NCI-H2227 treated with DMSO at 0.1 percent for 48 hours (cell line): ENCODE data around the gene GRID2.
"Not testable (repeated sequence)": the region's sequence is repeated elsewhere in the genome, so short reads cannot be mapped to it uniquely, and the experiment has no call there.

Source experiments
- DNase-seq: peaks from one replicate; lab custom pipeline; 2025; lab: John Stamatoyannopoulos, UW

The GRID2 gene

DNA sequence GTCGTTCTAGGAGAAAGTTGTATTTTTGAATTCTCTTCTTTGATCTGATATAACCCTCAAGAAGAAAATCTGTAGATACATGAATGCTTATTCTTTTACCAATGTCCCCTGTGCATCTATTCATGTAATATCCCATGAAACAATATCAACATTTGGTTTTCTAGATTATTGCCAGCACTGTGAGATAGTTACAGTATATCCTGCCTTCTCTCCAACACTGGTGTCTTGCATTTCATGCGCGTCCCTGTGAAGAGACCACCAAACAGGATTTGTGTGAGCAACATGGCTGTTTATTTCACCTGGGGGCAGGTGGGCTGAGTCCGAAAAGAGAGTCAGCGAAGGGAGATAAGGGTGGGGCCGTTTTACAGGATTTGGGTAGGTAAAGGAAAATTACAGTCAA, 135.0 kb downstream of the GRID2 start:
- not testable (repeated sequence) for DNase-seq

DNA sequence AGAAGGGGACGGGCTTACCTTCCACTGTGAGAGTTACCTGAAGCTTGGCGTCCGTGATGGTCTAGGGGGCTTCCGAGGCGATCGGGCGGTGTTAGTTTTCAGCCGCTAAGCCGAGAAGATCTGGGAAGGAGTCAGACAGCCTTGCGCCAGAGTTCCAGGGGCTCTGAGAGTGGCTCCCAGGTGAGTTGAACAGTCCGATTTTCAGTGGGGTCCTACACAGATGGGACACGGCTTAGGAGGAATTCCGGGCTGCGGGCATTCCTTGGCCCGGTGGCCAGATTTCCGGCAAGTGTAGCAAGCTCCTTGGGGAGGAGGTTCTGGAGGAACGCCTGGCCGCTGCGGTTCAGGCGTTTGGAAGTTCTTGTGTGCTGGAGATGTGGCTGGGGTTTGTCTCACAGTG, 138.4 kb downstream of the GRID2 start:
- DNase-seq, result not testable (repeated sequence)

DNA sequence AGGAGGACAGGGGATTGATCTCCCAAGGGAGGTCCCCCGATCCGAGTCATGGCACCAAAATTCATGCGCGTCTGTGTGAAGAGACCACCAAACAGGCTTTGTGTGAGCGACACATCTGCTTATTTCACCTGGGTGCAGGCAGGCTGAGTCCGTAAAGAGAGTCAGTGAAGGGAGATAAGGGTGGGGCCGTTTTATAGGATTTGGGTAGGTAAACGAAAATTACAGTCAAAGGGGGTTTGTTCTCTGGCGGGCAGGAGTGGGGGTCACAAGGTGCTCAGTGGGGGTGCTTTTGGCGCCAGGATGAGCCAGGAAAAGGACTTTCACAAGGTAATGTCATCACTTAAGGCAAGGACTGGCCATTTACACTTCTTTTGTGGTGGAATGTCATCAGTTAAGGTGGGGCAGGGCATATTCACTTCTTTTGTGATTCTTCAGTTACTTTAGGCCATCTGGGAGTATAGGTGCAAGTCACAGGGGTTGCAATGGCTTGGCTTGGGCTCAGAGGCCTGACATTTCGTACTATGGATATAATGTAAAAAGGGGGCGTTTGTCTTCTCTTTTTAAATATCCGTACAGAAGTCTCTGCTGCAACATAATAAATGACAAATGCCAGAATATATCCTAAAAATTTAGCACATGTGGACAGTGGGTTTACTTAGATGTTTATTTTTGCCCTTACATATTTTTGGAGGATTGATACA, 140.5 kb downstream of the GRID2 start:
- not testable (repeated sequence) for DNase-seq

DNA sequence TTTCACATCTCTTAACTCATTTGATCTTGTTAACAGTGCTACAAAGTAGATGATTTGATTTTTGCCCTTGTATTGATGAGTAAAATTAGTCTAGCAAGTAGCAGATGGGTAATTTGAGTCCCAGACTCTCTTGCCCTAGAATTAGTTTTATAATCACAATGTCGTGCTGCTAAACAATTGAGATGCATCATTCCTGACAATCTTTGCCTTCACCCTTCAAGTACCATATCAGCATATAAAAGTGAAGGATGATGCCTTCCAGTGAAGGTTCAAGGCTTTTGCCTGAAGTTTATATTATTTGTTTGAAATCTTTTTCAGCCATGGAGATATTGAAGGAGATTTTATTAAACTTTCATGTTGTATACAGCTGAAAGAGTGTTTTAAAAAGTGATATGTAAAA, 141.4 kb downstream of the GRID2 start:
- DNase-seq, result no peak

DNA sequence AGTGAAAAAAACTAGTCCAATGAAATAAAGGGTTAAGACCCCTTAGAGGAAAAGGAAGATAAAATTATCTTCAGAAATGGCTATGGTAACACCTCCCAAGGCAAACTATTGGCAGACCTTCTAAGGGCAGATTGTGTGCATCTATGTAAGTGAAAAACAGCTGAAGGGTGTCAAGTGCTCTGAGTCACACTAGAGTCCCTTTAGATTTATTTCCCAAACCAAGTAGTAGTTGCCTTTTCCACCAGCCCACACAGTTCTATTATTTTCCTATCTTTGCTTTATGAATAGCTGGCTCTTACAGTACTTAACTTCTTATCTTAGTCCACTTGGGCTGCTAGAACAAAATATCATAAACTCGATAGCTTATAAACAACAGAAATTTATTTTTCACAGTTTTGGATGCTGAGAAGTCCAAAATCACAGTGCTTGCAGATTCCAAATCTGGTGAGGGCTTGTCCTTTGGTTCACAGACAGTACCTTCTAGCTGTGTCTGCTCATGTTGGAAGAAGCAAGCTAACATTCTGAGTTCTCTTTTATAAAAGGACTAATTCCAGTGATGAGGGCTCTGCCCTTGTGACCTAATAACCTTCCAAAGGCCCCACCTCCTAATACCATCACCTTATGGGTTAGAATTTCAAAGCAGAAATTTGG, 143.6 kb downstream of the GRID2 start:
- no peak for DNase-seq

DNA sequence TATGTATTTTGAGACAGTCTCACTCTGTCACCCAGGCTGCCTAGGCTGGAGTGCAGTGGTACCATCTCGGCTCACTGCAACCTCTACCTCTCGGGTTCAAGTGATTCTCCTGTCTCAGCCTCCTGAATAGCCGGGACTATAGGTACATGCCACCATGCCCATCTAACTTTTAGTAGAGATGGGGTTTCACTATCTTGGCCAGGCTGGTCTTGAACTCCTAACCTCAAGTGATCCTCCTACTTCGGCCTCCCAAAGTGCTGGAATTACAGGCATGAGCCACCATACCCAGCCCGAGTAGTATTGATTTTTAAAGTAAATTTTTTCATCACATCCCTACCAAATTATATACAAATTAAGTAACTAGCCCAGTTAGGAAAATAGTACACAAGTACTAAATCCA, 144.4 kb downstream of the GRID2 start:
- not testable (repeated sequence) for DNase-seq

DNA sequence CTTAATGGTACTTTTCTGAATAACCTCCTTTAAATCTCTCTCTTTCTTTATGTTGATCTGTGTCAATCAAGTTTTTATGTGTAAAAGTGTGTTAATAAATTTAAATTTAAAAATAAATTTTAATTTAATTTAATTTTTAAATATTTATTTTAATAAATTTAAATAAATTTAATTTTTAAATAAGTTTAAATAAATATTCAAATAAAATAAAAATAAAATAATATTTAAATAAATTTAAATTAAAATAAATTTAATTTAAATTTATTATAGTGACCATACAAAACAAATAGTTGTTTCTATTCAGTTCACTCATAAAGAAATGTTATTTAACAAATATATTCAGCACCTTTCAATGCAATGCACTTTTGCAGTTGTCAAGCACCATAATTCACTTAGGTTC, 146.9 kb downstream of the GRID2 start:
- DNase-seq, result no peak

DNA sequence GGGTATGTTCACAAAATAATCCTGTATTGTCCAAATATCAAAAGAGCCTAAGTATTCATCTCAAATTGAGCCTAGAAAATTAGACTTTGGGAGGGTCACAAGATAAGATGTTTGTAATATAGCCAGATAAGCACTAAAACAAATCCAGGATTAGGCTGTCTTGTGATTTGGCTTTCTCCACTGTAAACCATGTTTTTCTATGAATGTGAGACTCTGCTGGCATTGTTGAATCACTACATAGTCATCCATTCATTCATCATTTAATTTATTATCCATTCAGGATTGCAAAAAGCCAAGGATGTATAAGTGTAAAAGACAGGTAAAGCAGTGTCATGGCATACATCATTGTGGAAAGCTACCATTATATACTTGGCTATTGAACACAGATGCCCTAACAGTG, 148.0 kb downstream of the GRID2 start:
- no peak for DNase-seq

DNA sequence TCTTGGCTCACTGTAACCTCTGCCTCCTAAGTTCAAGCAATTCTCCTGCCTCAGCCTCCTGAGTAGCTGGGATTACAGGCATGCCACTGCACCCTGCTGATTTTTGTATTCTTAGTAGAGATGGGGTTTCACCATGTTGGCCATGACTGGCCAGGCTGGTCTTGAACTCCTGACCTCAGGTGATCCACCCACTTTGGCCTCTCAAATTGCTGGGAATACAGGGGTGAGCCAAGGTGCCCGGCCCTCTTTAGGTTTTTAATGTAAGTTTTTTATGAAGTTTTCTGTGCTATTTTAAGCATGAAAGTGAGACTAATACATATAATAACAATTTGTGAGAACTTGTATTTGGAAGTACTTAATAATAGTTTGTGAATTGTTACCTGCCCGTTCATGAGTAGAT, 148.6 kb downstream of the GRID2 start:
- not testable (repeated sequence) for DNase-seq

DNA sequence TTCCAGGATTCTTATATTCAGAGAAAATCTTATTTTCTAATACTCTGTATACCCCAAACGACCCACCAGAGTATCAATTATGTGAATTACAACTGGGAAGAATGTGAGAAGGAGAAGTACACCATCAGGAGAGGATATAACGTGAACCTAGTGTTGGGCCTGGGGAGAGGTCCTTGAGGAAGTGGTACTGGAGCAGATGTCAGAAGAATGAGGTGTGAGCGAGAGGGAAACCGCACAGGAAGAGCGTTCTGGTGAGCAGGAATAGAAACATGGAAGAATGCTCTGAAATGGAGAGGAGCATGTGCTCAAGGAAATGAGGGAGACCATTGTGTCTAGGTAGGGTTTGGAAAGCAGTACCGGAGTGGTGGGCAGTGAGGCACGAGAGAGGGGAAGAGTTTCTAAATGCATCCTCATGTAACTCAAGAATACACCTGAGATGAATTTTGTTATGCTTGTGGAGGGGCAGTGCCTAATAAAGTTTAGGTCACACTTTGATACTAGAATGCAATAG, 151.6 kb downstream of the GRID2 start:
- no peak for DNase-seq

DNA sequence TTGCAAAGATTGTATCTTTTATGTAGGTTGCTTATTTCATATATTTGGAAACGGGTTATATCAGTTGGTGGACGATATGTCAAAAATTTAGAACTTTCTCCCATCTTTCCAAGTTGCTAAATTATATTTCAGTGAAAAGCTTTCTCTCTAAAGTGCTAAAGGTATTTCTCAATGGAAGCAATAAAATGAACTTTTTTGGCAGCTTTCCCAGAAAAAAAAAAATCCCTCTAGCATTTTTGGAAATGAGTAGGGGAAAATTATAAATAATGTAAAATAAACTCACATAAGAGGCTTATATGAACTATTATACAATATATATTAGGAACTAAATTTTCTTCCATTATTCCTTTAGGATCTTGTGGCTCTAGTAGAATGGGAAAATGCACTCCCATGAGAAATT, 152.2 kb downstream of the GRID2 start:
- no peak for DNase-seq

DNA sequence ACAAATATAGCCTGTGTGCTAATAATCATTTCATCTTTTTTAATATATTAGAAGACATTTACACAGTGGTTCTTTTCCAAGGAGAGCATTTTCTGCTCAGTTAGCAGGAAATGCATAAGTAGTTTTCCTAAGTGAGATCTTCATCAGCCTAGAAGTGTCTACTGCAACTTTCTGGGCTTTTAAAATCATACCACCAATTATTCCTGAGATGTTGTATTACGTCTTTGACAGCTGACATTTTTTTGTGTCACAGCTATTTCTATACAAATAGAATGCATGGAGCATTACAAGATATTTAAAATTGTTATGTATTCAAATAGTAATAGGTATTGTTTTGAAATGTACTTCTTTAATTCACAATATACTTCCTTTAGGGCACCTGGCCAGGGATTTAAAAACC, 158.0 kb downstream of the GRID2 start:
- no peak for DNase-seq

DNA sequence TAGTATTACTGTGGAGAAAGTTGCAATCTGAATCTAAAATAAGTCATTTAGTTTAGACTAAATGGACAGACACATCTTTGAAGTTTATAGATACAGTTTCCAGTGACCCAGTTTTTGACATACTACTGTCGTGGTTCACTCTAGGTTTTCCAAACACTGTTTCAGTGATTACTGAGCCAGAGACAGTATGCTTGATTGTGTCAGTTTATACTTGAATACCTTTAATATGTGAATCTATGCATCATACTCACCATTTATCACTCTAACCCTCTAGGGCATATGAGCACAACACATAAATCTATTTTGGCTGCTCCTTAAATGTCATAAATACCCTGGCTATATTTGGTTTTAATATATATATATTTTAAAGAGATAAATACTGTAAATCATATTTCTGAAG, 173.5 kb downstream of the GRID2 start:
- DNase-seq, result no peak

DNA sequence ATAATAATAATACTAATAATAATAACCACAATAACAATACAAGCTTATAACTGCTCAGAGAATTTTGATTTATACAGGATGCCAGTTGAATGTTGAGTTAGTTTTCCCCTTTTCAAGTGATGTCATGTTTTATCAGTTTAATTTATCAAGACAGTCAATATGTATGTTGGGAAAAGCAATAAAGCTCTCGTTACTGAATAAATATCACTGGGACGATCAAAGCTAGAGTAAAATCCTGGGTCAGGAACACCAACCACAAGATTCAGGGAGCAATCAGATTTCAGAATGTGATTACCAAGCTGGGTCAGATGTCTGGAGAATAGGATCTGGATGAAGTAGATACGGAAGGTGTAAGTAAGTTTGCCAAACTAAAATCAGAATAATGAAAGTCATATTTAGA, 179.6 kb downstream of the GRID2 start:
- no peak for DNase-seq

DNA sequence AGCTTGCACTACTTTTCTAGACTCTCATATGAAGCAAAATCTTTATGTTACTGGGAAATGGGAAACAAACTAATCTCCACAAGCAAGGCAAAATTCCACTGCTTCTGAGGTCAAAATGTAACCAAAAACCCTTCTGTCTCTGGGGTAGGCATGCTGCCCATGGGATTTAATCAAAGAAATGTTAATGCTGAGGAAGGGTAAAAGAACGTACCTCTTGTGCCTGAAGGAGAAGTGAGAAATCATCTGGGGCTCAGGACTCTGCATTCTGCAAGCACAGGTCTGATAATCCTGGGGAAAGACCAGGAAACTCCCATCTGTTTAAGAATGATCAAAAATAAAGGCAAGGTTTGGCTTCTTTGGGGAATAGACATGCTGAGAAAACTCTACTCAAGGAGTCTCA, 184.7 kb downstream of the GRID2 start:
- DNase-seq, result no peak

DNA sequence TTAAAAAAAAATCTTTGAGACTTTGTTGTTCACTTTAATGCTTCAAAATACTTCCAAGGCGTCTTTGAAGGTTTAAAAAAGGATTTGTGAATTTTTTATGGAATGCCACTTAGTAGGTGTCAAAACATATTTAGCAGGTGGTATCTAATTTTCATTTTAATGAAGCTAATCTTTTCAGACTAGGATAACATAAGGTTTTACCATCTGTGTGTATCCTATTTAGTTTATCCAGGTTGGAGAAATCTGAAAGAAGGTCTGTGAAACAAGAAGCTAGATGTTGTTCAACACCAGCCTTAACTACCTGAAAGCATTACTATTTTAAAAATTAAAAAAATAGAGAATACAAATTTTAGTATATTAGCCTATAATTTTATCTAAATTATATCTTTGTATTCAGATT, 193.4 kb downstream of the GRID2 start:
- DNase-seq, result no peak

DNA sequence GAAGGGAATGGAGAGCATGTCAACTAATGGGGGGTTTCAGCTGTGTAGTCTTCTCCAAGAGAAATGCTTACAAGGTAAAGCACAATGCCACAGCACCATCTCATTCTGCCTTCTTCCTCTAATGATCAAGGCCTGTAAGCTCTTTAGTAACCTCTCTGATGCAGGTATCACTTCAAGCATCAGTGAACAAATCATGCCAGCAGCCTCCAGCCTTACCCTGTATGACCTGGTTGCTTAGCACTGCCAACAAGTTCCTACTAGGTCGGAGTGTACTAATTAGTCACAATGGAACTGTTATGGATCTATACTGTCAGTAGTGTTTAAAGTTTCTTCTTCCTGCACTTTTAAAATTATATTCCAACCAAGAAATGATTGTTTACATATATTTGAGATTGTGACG, 197.7 kb downstream of the GRID2 start:
- no peak for DNase-seq

DNA sequence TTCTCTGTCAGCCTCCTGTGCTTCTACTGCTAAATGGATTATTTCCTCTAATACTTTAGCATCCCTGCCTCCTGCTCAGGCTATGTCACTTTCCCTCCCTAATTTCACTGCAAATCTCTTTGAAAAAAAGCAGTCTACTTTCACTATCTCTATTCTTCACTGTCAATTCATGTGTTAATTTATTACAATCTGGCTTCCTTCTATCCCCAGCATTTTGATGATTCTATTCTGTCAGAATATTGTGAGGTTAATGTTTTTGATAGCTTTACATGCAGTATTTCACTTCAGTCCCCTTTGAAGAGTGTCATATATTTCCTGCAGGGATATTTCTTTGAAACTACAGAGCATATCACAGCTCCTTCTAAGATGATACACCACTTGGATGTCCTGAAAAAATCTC, 203.2 kb downstream of the GRID2 start:
- DNase-seq, result no peak

DNA sequence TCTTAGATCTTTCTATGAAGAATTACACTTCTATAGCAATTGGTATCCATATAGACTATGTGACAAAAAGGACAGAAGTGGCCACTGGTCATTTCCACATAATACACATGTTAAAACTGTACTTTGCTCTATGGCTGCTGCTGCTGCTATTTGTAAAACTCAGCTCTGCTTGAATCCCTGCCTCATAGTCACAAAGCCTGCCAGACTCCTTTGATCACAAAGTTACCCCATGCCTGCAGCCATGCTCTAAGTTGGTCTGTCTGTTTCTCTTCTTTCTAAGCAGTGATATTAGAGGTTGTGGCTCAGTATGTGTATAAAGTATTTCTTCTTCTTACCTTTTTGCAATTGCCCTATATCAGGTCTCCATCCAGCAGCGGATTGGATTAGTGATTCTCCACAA, 210.9 kb downstream of the GRID2 start:
- DNase-seq, result no peak

DNA sequence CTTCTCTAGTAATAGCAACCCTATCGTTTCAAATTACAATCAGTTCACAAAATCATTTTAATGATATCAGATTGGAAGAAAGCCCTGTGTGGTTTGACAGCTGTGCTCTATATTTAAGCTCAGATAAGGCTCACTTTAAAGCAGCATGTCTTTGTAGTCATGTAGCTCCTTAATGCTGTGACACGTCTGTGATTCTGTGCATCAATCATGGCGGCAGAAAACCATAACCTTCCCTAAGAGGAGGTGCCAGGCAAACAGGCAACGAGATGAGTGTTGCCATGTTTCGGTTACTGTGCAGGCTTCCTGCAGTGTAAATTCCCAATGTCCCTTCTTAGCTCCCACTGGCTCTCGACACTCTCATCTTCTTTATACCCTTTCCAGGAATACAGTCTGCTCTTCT, 212.7 kb downstream of the GRID2 start:
- peak; percentile 22 for DNase-seq

DNA sequence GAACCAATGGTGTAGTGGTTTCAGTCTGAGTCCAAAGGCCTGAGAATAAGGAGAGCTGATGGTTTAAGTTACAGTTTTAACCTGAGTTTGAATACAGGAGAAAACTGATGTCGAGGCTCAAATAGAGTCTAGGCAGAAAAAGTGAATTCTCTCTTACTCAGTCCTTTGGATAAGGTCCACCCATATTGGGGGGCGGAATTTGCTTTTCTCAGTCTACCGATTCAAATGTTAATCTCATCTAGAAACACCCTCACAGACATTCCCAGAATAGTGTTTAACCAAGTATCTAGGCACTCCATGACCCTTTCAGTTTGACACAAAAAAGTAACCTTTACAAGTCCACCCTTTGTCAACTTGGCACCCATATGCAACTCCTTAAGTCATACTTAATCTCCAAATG, 216.0 kb downstream of the GRID2 start:
- DNase-seq, result no peak

DNA sequence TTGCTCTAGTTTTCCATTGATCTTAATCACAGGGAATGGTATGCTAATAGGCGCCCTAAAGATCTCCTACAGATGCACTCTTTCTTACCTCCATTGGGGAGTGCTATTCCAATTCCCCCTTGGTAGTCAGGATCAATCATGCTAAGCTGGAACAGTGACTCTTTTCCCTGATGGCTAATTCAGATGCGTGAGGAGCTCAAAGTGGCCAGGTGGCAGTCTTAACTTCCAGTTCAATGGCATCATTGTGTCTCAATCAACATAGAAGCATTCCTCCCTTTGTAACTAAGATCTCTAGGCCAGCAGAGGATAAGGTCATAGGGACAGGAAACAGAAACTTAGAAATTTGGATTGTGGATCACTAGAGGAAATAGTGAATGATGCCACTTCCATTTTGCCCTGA, 216.8 kb downstream of the GRID2 start:
- DNase-seq, result no peak

DNA sequence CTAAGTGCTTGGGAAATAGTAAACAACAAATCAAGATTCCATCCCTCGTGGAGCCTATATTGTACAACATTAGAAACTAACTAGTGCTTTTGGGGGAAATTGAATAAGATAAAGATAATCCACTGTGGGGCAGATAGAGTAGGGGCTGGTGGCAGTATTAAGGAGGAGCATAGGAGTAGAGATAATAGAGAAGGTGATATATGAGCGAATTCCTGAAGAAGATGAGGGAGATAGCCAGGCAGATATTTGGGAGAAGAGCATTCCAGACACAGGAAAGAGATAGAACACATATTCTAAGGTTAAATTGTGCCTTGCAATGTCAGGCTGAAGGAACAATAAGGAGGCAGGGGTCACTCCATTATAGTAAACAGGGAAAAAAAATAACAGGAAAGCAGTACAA, 218.2 kb downstream of the GRID2 start:
- no peak for DNase-seq

DNA sequence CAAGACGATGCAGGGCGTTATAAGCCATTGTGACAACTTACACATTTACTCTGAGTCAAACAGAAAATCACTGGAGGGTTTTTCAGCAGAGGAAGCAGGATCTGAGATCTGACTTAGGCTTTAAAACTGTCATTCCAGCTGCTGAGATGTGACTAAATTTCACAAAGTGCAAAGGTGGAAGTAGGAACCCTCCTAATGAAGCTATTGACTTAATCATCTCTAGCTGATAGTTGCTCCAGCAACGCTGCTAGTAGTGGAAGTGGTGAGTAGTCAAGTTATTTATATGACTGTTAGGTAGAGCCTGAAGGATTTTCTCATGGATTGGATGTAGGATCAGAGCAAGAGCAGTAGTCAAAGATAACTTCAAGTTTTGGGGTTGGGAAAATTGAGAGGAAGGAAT, 218.6 kb downstream of the GRID2 start:
- DNase-seq, result no peak
